GM18526 (cell line): ENCODE measurements around the gene BTG2.

Experiments used
- POLR2A ChIP-seq: IDR thresholded peaks from 3 replicates; pipeline ENCODE4 v1.6.1; 2011; ENCODE audit not compliant: insufficient read length; ENCODE audit errors: extremely low read depth

Gene BTG2

GRCh38 chr1:203321273-203322052 is 16.1 kb downstream of the BTG2 start:
- TF ChIP-seq POLR2A, result peak; percentile 19

DNA sequence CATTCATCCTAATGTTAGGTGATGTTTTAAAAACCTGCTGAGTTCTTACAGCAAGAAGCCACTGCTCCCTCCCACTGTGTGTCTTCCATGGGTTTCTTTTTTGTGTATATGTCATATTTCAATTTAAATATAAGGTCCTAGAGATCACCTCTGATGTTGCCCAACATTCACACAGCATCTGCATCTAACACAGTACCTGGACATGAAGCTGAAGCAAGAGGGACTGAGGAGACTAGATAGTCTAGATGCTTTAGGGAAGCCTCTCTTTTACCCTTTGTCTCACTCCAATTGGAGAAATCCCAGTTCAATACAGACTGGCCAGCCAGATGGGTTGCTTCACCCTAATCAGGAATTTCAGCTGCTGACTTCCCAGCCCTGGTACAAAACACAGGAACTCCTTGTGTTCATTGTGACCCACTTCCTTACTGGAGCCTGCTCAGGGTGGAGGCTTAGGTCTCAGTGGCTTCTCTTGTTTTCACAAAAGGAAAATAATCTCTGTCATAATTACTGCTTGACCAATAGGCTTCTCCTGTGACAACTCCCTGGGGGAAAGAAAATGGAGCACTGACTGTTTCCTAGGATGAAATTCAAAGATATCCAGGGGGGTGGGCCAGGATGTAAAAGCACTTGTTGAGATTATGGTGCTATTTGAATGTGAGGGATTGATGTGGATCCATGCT is 17.3 kb downstream of the BTG2 start:
- no peak for TF ChIP-seq POLR2A

- TF ChIP-seq POLR2A, result no peak
Observed at GRCh38 chr1:203323587-203323986, 18.3 kb downstream of the BTG2 start.

GRCh38 chr1:203324105-203325025 is 19.0 kb downstream of the BTG2 start:
- no peak for TF ChIP-seq POLR2A

GRCh38 chr1:203325026-203325417 is 19.7 kb downstream of the BTG2 start:
- peak; percentile 60 for TF ChIP-seq POLR2A

GRCh38 chr1:203325418-203326091 is 20.2 kb downstream of the BTG2 start:
- no peak for TF ChIP-seq POLR2A

DNA sequence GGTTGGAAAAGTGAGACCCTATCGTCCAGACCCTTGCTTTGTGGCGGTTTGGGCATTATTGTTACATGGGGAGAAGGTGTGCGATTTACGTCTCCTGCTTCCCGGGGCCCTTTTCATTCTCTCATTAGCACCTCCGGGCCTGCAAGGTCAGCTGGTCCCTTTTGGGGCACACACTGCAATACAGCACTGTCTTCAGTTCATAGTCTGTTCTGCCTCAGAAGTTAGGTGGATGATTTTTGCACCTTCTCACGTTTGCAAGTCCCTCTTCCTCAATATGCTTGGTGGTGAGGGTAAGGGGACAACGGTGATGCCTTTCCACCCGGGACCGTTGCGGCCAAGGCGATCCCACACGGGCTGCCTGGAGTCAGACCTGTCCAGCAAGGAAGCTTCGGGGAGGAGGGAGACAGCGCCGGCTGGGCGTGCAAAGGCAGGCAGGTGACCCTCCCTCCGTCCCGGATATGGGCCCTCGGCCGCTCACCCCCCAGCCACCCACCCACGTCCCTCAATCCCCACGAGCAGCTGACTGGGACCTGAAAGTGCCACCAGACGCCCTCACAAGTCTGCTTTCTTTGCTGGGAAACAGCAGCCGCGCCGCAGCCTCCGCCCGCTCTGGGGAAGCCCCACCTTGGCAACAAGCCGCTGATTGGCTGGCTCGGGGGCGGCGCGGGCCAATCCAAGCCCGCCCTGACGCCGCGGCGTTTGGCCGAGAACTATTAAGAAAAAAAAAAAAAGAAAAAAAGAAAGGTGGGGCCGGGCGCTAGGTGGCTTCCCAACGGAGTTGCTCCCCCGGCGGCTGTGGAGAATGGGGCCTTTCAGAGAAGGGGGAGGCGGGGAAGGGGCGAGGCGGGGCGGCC is 21.7 kb downstream of the BTG2 start:
- TF ChIP-seq POLR2A, result peak; percentile 52

- TF ChIP-seq POLR2A, result peak; percentile 1
Observed at GRCh38 chr1:203327684-203328457, 22.6 kb downstream of the BTG2 start.

DNA sequence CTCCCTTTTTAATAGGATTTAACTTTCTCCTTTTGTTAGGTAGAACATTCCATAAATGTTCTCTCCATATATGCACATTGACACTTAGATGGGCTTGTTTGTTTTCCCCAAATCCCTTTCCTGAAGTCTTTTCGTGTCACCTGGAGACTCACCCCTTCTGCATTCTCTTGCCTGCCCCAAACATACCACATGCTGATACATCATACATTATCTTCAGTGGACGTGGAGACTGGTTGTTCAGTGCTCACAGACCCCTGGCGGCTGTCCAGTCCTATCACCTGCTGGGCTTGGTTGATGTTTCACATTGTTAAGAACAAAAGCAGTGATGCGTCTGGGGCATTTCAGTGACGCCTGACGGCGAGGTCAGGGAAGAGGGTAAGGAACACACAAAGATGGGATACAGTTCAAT is 23.4 kb downstream of the BTG2 start:
- TF ChIP-seq POLR2A, result no peak

- no peak for TF ChIP-seq POLR2A
Observed at GRCh38 chr1:203331224-203331623, 25.9 kb downstream of the BTG2 start.

DNA sequence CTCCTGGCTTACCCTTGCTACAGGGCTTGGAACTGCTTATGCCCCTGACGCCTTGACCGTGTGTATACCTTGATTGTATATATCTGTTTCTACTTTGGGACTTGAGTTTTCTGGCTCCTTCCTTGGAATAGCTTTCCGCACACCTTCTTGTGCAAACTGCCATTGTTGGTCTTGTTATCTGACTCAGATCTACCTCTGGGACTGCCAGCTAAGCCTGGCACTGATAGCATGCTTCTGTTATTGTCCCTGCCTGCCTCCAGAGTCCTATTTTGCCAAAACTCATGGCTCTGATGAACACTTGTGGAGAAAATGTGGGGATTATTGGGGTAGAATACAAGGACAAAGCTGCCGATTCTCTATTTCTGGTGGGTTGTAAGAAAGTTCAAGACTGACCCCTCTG is 30.2 kb downstream of the BTG2 start:
- no peak for TF ChIP-seq POLR2A

DNA sequence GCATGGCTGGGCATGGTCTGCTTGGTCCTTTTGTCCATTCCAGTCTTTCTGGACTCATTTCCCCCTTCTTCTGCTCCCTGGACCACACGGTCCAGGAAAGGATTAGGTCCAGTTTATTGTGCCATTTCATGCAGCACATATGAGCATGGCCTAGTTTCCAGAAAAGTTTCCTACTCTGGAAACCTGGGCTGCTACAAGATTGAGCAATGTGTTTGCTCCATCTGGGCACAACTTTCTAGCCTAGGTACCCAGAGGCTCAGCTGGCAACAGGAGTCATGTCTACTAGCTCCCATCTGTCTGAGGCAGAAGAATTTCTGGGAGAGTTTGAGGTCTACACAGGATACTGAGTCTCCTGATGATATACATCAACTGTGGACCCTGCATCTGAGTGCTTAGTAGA is 30.8 kb downstream of the BTG2 start:
- no peak for TF ChIP-seq POLR2A

- no peak for TF ChIP-seq POLR2A
Observed at GRCh38 chr1:203338335-203339036, 33.2 kb downstream of the BTG2 start.

GRCh38 chr1:203340112-203340790 is 34.9 kb downstream of the BTG2 start:
- TF ChIP-seq POLR2A, result no peak
